ENCODE measurements around the gene TMEM31.

GRCh38 chrX:103747163-103747562, 36.5 kb downstream of the TMEM31 start:
- TF ChIP-seq CTCF (conservative IDR thresholded peaks at IDR 0.05) (no peak), ZFX (IDR thresholded peaks at IDR 0.05) (no peak)
